Left cardiac atrium (tissue), 4 donors: ENCODE results near the gene ST3GAL3. TPM values are rescaled to one million over a fixed set of nuclear protein-coding genes. Genes with fewer than 3 reads are reported as not detected.
A peak's percentile ranks its signal among the peaks of the same experiment; 100 is the strongest.

Experiments used
- ATAC-seq, 2 donors: fragments of 200-7000 bp; cut with Tn5 transposase; one replicate each; pipeline ENCODE4 v1.9.1; 2020; ENCODE audit warnings: mild to moderate bottlenecking in 2 of 2, moderate library complexity in 2 of 2
- DNase-seq: peaks from one replicate; pipeline ENCODE4 v3.0.0-alpha.2; 2020
- intact Hi-C, 2 donors: fragments of 100-400 bp; cut with DNase I; formaldehyde crosslinking; loops; one replicate each; pipeline versions ENCODE4 v1.14.1 to v1.15.1; 2022 to 2023
- total RNA-seq, 2 donors: library from RNA; stranded (reverse); fragmentation: NEBNext Ultra II Directional; extraction: Animal tissue kit (Norgen Biotek cat#: 25700); gene quantifications; one replicate each; pipeline ENCODE4 v1.2.1, GENCODE V29; 2021
- donor health status: DM: no; HTN: yes; CAD: no.
- donor health status: DM: no; HTN: yes; CAD: no; lungs with severe emphysema.
- donor health status: DM: yes; HTN: yes; CAD: no.
- donor health status: Dilated cardiomyopathy.

Gene ST3GAL3
- total RNA-seq, 2 donors from 2014 or later, result 19.4 to 25.9 TPM

GRCh38 chr1:43914576-43915525 lies 207.5 kb downstream of the ST3GAL3 start:
- ATAC-seq (peak in 1 of 2 donors; percentile 15), DNase-seq (no peak)
- intact Hi-C loops, result no loop called here

GRCh38 chr1:43919906-43920305 lies 212.6 kb downstream of the ST3GAL3 start:
- intact Hi-C loops, result no loop called here
- ATAC-seq, result no peak
- no peak for DNase-seq

- DNase-seq (no peak), ATAC-seq (no peak)
- intact Hi-C loops, result no loop called here
Measured at GRCh38 chr1:43921022-43921421, 213.7 kb downstream of the ST3GAL3 start.

GRCh38 chr1:43924516-43924915 lies 217.2 kb downstream of the ST3GAL3 start:
- DNase-seq (no peak), ATAC-seq (no peak)
- intact Hi-C loops, result no loop called here

GRCh38 chr1:43925846-43926245 lies 218.5 kb downstream of the ST3GAL3 start:
- ATAC-seq, result no peak
- intact Hi-C loops, result no loop called here

GRCh38 chr1:43930168-43930948 lies 223.0 kb downstream of the ST3GAL3 start:
- DNase-seq (no peak), ATAC-seq (no peak)
- intact Hi-C loops, result loop anchor here (5.0 to 10.0 kb wide), 3 partner anchors 168 to 706 kb away; no protein-coding TSS in a partner anchor

More at GRCh38 chr1:43925846-43926245, 218.5 kb downstream of the ST3GAL3 start:
- DNase-seq, result no peak

- DNase-seq, result no peak
- intact Hi-C loops, result loop anchor here (5.0 to 10.0 kb wide), 3 partner anchors 169 to 706 kb away; no protein-coding TSS in a partner anchor
- no peak for ATAC-seq
Measured at GRCh38 chr1:43930949-43931275, 223.6 kb downstream of the ST3GAL3 start.

GRCh38 chr1:43931711-43932660 lies 224.7 kb downstream of the ST3GAL3 start:
- ATAC-seq (no peak), DNase-seq (no peak)
- intact Hi-C loops, result loop anchor here (5.0 to 10.0 kb wide), 3 partner anchors 170 to 707 kb away; no protein-coding TSS in a partner anchor

- DNase-seq (no peak), ATAC-seq (no peak)
- intact Hi-C loops, result loop anchor here (5.0 to 10.0 kb wide), 3 partner anchors 171 to 708 kb away; no protein-coding TSS in a partner anchor
Measured at GRCh38 chr1:43932786-43933385, 225.6 kb downstream of the ST3GAL3 start.

- DNase-seq (no peak), ATAC-seq (peak; percentile 2 to 23)
- intact Hi-C loops, result loop anchor here (1.0 to 10.0 kb wide), 4 partner anchors 170 to 709 kb away; no protein-coding TSS in a partner anchor
Measured at GRCh38 chr1:43933386-43934100, 226.2 kb downstream of the ST3GAL3 start, which contains the start of gene ARTN. TSS of gene ARTN (plus strand) at chr1:43933801. CDS start at chr1:43935657, 1,856 bp downstream.

GRCh38 chr1:43934101-43934985 lies 227.0 kb downstream of the ST3GAL3 start:
- DNase-seq (peak; percentile 54), ATAC-seq (peak; percentile 54 to 67)
- intact Hi-C loops, result loop anchor here (1.0 to 10.0 kb wide), 4 partner anchors 171 to 710 kb away; no protein-coding TSS in a partner anchor

GRCh38 chr1:43934986-43935324 lies 227.6 kb downstream of the ST3GAL3 start:
- no peak for DNase-seq
- intact Hi-C loops, result loop anchor here (1.0 to 10.0 kb wide), 4 partner anchors 172 to 710 kb away; no protein-coding TSS in a partner anchor
- no peak for ATAC-seq

- ATAC-seq (no peak), DNase-seq (no peak)
- intact Hi-C loops, result loop anchor here in 1 of 2 donors (10.0 kb wide), 1 partner anchor 711 kb away; no protein-coding TSS in a partner anchor
Measured at GRCh38 chr1:43935711-43936427, 228.5 kb downstream of the ST3GAL3 start.

- intact Hi-C loops, result loop anchor here in 1 of 2 donors (10.0 kb wide), 1 partner anchor 712 kb away; no protein-coding TSS in a partner anchor
- ATAC-seq (peak; percentile 20 to 26), DNase-seq (peak; percentile 49)
Measured at GRCh38 chr1:43936431-43937151, 229.3 kb downstream of the ST3GAL3 start.
